HG03175 (cell line): Measurements from ENCODE around the gene PRRG2.

Experiments used
- ATAC-seq: cut with Tn5 transposase; IDR thresholded peaks from one replicate; pipeline ENCODE4 v1.9.1; 2021; ENCODE audit warnings: mild to moderate bottlenecking, moderate library complexity; ENCODE audit not compliant: unreplicated experiment

The PRRG2 gene

GRCh38 chr19:49556412-49557398 is 24.4 kb upstream of the PRRG2 start:
- ATAC-seq, result no peak

- no peak for ATAC-seq
Measured at GRCh38 chr19:49557641-49558325, 23.3 kb upstream of the PRRG2 start.

DNA sequence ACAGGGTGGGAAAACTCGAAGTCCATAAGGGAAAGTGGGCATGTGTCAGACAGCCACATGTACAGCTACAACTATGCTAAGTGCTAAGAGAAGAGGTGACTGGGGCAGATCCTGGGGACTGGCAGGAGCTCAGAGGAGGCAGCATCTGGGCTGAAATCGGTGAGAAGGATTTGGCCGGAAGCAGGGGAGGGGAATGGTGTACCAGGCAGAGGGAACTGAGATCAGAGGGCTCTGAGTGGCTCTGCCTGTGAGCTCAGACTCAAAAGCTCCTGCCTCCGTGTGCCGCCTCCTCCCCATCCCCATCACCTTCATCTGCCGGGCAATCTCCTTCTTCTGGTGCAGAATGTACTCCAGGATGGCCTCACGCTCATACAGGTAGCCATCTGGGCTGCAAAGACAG is 22.5 kb upstream of the PRRG2 start:
- no peak for ATAC-seq

DNA sequence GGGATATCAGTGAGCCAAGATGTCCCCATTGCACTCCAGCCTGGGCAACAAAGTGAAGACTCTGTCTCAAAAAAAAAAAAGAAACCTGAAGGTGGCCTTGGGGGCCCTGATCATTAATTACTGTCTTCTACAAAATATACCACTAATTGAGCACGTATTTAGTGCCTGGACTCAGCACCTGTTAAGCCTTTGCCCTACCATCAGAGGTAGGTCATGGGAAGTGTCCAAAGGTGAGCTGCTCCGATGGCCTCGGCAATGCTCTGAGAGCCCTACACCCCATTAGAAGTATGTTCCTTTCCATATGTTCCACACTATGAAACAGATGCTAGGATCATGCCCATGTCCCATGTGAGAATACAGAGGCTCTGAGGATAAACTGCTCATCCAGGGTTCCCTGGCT is 21.7 kb upstream of the PRRG2 start:
- ATAC-seq, result no peak

- no peak for ATAC-seq
Measured at GRCh38 chr19:49559928-49560327, 21.2 kb upstream of the PRRG2 start.

DNA sequence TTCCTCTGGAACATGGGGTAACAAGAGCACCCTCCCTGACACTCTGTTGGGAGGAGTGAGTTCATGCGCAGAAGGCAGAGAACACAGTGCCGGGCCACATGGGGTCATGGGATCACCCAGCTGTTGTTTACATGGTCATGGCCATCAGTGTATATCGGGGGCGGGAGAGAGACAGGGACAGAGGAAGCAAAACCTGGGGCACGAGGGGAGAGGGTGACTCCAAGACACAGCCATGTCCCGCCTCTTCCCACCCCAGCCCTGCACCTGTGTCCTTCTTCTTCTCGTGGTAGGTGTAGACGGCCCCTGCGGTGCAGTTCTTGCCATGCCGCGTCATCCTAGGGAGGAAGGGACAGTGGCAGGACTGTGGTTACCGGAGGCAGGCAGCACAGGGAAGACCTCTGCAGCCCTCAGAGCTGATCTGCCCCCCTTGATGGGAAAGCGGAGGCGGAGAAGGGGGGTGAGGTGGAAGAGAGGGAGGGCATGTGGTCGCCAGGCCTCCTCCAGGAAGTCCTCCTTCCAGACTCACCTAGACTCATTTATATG is 20.7 kb upstream of the PRRG2 start:
- no peak for ATAC-seq

GRCh38 chr19:49564616-49565045 is 16.5 kb upstream of the PRRG2 start:
- ATAC-seq, result no peak

DNA sequence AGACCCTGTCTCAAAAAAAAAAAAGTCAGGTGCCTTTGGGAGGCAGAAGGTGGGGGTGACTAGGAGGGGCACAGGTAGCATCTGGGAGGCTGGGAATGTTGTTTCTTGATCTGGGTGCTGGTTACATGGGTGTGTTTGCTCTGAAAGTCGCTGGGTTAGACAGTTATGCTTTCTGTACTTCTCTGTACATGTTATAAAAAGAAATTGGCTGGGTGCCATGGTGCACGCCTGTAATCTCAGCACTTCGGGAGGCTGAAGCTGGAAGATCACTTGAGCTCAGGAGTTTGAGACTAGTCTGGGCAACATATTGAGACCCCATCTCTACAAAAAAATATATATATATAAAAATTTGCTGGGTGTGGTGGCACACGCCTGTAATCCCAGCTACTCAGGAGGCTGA is 15.9 kb upstream of the PRRG2 start:
- ATAC-seq, result no peak

- ATAC-seq, result no peak
Measured at GRCh38 chr19:49566302-49566701, 14.8 kb upstream of the PRRG2 start.

GRCh38 chr19:49567861-49568441 is 13.2 kb upstream of the PRRG2 start:
- no peak for ATAC-seq

DNA sequence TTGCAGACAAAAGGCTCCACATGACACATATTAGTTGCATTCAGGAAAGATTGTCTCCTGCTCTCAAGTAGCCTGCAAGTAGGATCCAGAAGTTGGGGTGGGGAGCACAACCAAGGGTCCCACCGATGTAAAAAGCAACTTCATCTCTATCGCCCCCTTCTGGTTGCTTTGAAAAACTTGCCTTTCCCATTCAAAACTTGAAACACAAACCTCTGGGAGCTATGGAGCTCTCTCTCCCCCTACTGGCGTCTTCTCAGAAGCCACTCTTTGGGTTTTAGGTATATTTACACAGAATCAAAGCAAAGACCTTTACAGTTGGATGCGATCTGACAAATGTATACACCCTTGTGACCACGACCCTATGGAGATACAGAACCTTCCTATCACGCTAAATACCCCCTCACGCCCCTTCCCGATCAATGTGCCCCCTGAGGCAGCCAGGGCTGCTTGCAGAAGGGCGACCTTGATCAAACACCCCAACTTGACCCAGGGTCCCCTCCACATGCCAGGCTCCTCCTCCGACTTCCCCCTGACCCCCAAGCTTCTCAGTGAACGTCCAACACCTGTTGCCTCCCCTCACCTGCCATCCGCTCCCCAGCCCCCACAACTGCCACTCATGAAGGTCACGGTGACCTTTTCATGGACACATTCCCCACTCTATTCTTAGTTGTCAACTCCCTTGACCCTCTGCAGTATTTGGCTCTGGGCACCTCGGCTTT is 10.8 kb upstream of the PRRG2 start:
- no peak for ATAC-seq

- no peak for ATAC-seq
Measured at GRCh38 chr19:49570997-49571676, 10.0 kb upstream of the PRRG2 start.

GRCh38 chr19:49573009-49573408 is 8.1 kb upstream of the PRRG2 start:
- ATAC-seq, result no peak

DNA sequence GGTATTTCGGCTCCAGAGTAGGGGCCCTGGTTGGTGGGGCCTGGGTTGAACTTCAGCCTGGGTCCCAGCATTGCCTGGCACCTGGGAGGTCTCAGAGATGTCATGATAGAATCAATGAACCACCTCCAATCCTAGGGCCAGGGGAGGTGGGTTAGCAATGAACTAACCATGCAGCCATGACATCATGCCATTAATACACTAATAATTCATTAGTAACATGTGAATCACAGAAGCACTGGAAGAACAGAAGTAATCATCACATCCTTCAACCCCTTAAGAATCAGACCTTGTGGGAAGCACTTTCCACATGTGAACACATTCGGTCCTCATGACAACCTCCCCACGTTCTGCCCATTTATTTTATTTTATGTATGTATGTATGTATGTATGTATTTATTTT is 7.7 kb upstream of the PRRG2 start:
- no peak for ATAC-seq

GRCh38 chr19:49574206-49574755 is 6.8 kb upstream of the PRRG2 start:
- no peak for ATAC-seq

- ATAC-seq, result no peak
Measured at GRCh38 chr19:49579193-49579592, 1.9 kb upstream of the PRRG2 start.

GRCh38 chr19:49579947-49580263 is 1.2 kb upstream of the PRRG2 start:
- no peak for ATAC-seq

GRCh38 chr19:49580264-49581006 is 681 bp upstream of the PRRG2 start, which contains the start of gene NOSIP:
TSS of gene NOSIP (minus strand) at chr19:49580556. CDS start at chr19:49560691, 19,865 bp downstream.
- peak; percentile 91 for ATAC-seq

- ATAC-seq, result no peak
Measured at GRCh38 chr19:49583239-49583638, 2.1 kb downstream of the PRRG2 start.
